GM19240 (cell line): ENCODE results near the gene AACS.
"Not testable (repeated sequence)": the region's sequence is repeated elsewhere in the genome, so short reads cannot be mapped to it uniquely, and the experiment has no call there.

Source experiments
- DNase-seq: peaks from one replicate; pipeline ENCODE4 v3.0.0; 2011; ENCODE audit warnings: low spot score; ENCODE audit not compliant: insufficient read length

AACS gene

DNA sequence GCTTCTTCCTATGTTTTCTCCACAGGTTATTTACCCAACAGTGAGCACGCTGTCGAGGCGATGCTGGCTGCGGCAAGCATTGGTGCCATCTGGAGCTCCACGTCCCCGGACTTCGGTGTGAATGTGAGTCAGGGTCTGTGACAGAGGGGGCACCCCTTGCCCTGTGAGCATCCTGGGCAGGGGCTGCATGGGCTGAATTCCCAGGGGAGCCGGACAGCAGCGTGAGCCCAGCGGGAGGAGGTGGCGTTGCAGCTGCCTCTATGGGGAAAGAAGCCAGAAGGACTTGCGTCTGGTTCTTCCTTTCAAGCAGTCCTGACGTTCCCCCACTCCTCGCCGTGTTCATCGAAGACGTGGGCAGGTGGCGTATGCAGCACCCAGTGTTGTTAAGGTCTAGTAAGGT lies 26.2 kb downstream of the AACS start:
- no peak for DNase-seq

- DNase-seq = no peak
Observed at GRCh38 chr12:125092108-125092871, 27.1 kb downstream of the AACS start.

- no peak for DNase-seq
Observed at GRCh38 chr12:125092872-125093680, 27.8 kb downstream of the AACS start.

DNA sequence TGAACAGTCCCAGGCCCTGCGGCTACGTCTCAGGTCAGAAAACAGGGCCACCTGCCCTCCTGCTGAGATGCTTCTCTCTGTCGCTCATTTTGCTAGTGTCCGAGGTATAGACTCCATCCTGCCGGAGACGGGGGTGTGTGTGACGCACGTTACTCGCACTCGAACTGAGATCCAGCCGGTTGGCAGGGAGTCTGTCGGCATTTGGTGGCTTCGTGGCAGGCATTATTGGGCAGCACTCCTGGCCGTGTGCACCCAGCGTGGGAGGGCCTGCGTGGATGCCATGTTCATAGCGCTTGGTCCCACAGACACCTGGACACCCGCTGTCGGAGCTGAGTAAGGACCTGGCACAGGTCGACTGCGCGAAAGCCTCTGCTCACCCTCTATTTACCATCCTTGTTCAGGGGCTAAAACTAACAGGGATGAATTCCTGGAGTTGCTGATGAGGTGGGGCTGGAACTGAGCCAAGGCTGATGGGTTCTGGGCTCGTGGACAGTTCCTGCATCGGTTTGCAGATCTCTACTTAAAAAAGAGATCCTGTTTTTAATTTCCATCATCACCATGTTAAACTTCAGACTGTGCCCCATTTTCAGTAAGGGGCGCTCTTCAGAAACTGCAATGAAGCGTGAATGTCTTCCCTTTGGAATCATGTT lies 28.6 kb downstream of the AACS start:
- DNase-seq = no peak

- DNase-seq = no peak
Observed at GRCh38 chr12:125096894-125097293, 31.7 kb downstream of the AACS start.

GRCh38 chr12:125097427-125097826 lies 32.2 kb downstream of the AACS start:
- no peak for DNase-seq

GRCh38 chr12:125098676-125099408 lies 33.6 kb downstream of the AACS start:
- DNase-seq = no peak

DNA sequence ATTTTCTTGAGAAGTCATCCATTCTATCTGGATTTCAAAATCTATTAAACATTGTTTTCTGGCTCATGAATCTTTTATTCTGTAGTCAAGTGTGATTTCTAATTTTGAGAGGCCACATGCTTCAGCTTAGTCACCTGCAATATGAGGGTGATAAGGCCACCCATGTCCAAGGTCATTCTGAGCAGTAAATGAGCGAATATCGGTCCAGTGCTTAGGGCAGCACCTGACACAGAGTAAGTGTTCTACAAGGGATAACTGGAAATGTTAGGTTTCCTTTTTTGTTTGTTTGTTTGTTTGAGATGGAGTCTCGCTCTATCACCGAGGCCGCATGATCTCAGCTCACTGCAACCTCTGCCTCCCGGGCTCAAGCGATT lies 34.2 kb downstream of the AACS start:
- DNase-seq = no peak

DNA sequence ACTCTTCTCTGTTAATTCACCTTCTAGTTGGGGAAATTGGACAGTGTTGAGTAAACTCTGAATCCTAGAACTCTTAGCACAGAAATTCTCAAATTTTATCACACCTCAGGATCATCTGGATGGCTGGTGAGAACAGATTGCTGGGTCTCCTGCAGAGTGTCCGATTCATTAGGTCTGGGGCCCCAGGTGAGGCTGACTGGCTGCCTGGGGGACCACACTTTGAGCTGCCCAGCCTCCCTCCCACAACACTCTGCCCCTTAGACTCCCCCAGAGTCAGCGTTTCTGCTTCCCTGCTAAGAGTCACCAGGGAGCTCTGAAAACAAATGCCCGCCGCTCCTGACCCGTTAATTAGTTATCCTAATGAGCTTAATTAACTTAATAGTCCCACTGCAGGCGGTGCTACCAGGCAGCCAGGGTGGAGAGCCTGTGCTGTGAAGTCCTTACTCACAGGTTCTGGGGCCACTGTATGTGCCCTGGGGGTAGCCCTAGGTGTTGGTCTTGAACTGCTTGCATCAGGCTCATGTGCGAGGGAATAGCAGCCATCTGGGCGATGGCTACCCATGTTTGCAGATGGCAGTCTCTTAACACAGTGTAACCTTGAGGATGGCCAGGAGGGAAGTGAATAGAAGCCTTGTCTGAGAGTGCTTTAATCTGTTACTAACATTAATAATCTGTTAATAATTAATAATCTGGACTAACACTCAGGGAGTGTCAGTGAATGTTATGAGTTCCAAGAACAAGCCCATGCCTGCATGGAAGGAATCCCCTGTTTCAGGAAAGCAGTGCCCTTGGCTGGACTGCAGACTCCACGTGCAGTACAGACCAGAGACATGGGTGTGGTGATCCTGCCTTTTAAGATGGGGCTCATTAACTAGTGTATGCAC lies 35.6 kb downstream of the AACS start:
- no peak for DNase-seq

- no peak for DNase-seq
Observed at GRCh38 chr12:125104982-125105381, 39.7 kb downstream of the AACS start.

GRCh38 chr12:125105600-125105999 lies 40.4 kb downstream of the AACS start:
- no peak for DNase-seq

DNA sequence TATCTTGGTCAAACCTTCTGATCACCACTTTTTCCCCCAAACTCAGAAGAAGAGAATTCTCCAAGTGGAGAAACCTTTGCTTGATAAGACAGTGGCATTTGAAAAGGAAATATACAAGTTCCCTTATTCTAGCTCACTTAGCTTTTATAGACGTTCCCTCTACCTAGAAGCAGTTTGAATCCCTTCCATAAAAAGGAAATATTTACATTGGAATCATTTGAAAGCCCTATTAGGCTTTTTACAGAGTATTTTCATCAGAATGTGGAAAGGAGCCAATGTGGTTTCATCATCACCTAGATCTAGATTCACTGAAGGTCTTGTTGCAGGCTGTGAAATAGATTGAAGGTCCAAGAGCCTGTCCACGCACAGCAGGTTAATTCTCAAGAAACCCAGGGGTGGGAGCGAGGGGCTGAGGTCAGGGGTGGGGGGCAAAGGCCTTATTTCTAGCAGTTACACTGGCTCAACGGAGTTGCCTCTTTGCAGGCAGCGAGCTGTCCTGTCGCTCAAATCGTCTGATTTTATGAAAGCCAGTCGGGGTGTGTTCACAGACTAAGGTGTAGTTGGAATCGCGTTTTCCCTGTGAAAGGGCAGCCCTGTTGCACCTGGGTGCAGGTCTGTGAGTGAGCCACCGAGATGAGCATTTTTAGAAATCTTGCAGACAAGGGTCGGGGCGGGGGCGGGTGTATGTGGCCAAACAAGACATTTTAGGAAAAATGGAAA lies 45.6 kb downstream of the AACS start:
- no peak for DNase-seq

- no peak for DNase-seq
Observed at GRCh38 chr12:125111403-125111802, 46.2 kb downstream of the AACS start.

DNA sequence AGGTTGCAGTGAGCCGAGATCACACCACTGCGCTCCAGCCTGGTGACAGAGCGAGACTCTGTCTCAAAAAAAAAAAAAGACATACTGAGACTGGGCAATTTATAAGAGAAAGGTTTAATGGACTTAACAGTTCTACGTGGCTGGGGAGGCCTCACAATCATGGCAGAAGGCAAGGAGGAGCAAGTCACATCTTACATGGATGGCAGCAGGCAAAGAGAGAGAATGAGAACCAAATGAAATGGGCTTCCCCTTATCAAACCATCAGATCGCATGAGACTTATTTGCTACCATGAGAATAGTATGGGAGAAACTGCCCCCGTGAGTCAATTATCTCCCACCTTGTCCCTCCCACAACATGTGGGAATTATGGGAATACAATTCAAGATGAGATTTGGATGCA lies 47.4 kb downstream of the AACS start:
- DNase-seq = not testable (repeated sequence)

- DNase-seq = no peak
Observed at GRCh38 chr12:125113263-125113662, 48.0 kb downstream of the AACS start.

GRCh38 chr12:125113789-125114188 lies 48.6 kb downstream of the AACS start:
- DNase-seq = no peak

GRCh38 chr12:125114365-125115141 lies 49.3 kb downstream of the AACS start:
- DNase-seq = no peak

DNA sequence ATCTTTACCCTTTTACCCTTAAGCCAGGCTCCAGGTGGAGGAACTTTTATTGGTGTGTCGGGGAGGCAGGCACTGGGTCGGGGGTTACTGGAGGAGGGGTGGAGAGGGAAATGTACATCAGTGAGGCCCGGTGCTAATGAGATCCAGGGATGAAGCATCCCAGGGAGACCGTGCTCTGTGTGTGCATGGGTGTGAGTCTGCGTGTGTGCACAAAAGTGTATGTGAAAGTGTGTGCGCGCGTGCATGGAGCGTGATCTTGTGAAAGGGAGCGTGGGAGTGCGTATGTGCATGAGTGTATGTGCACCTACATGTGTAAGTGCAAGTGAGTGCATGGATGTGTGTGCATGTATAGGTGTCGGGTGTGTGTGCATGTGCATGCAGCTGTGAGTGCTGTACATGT lies 55.3 kb downstream of the AACS start:
- DNase-seq = no peak

GRCh38 chr12:125121106-125121505 lies 55.9 kb downstream of the AACS start:
- no peak for DNase-seq
